Measurements from ENCODE around the gene CHD5.

CHD5 gene

DNA sequence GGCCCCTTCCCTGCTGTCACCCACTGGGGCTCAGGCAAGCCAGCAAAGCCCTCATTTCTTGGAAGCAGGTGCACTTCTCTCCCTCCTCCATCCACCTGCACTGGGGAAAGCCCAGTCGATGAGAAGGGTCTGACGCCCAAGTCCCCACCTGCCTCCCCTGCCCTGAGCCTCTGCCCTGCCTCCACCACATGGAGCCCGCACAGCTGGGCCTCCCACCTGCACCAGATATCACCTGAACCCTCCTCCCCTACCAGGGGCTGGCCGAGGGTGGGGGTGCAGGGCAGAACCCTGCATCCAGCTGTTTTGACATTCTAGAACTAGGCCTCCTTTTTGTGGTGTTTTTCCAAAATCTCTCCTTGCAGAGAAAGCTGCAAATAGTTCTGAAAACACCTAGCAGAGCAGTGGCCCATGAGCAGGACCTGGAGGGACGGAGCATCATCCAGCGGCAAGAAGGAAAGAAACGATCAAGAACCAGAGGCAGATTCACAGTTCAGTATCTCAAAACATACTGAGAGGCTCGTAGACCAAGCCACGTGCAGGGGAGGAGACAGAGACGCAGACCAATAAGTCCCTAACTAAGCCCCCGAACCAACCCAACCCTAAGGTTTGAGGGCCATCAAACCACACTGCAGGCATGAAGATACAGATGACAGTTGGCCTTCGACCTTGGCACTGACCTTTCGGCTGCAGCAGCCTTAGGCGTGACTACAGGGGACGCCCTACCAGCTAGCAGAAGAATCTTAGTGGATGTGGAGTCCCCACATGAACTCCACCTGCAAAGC, 16.7 kb downstream of the CHD5 start:
- Histone ChIP-seq H2AFZ (ENCODE audit: insufficient read depth, low read length, poor library complexity) (no peak overlapping the region), H3K4me2 (ENCODE audit: low read length) (no peak overlapping the region), H3K9ac (ENCODE audit: low read length) (no peak overlapping the region), H3K18ac (ENCODE audit: low read length) (no peak overlapping the region), H3K23ac (ENCODE audit: low read length) (no peak overlapping the region), H4K12ac (ENCODE audit: low read depth, low read length) (no peak overlapping the region), H3K4me1 (ENCODE audit: control insufficient read depth in 1 of 2, insufficient read depth in 2 of 2, low read length in 2 of 2) (peaks cover 0 to 2% of the 10 kb centered on the region in 2 experiments), H3K79me1 (ENCODE audit: low read length) (no peaks in the 10 kb centered on the region), H4K91ac (ENCODE audit: low read depth, low read length) (no peak overlapping the region), H3K4ac (ENCODE audit: low read depth, low read length) (no peak overlapping the region), H4K8ac (ENCODE audit: low read depth, low read length) (no peak overlapping the region), H3K79me2 (ENCODE audit: control insufficient read depth, insufficient read depth, low read length, poor library complexity) (no peaks in the 10 kb centered on the region), H2AK5ac (ENCODE audit: low read length) (no peak overlapping the region), H3K4me3 (ENCODE audit: low read depth, low read length) (no peak overlapping the region), H3K36me3 (ENCODE audit: control insufficient read depth in 1 of 2, insufficient read depth in 2 of 2, low read length in 2 of 2) (no peaks in the 10 kb centered on the region), H3K14ac (ENCODE audit: low read length) (no peak overlapping the region), H3K27me3 (ENCODE audit: insufficient read depth, low read length) (no peaks in the 10 kb centered on the region), H2BK5ac (ENCODE audit: low read depth, low read length, poor library complexity) (no peak overlapping the region), H3K27ac (ENCODE audit: low read depth, low read length) (no peak overlapping the region), H2BK120ac (ENCODE audit: insufficient read depth, low read length, poor library complexity) (no peak overlapping the region), H2BK12ac (ENCODE audit: low read length) (no peak overlapping the region), H3K9me3 (ENCODE audit: insufficient read depth, low read depth, low read length) (no peaks in the 10 kb centered on the region)
- no peak for DNase-seq
- WGBS (ENCODE audit: extremely low coverage, insufficient coverage, insufficient read length): no CpG with 5 or more reads among the region's 15 CpGs

GRCh38 chr1:6162773-6163172, 17.3 kb downstream of the CHD5 start:
- no peak overlapping the region for H3K4ac ChIP-seq (ENCODE audit: low read depth, low read length)
- H4K8ac ChIP-seq (ENCODE audit: low read depth, low read length): no peak overlapping the region
- H3K79me2 ChIP-seq (ENCODE audit: control insufficient read depth, insufficient read depth, low read length, poor library complexity): no peaks in the 10 kb centered on the region
- H3K14ac ChIP-seq (ENCODE audit: low read length): no peak overlapping the region
- DNase-seq: no peak
- no peaks in the 10 kb centered on the region for H3K9me3 ChIP-seq (ENCODE audit: insufficient read depth, low read depth, low read length)
- H3K4me3 ChIP-seq (ENCODE audit: low read depth, low read length): no peak overlapping the region
- H3K4me1 ChIP-seq (ENCODE audit: control insufficient read depth in 1 of 2, insufficient read depth in 2 of 2, low read length in 2 of 2): peaks cover 0 to 2% of the 10 kb centered on the region in 2 experiments
- H3K79me1 ChIP-seq (ENCODE audit: low read length): no peaks in the 10 kb centered on the region
- H3K36me3 ChIP-seq (ENCODE audit: control insufficient read depth in 1 of 2, insufficient read depth in 2 of 2, low read length in 2 of 2): no peaks in the 10 kb centered on the region
- no peaks in the 10 kb centered on the region for H3K27me3 ChIP-seq (ENCODE audit: insufficient read depth, low read length)
- H2AFZ ChIP-seq (ENCODE audit: insufficient read depth, low read length, poor library complexity): no peak overlapping the region
- H3K9ac ChIP-seq (ENCODE audit: low read length): no peak overlapping the region
- no peak overlapping the region for H4K12ac ChIP-seq (ENCODE audit: low read depth, low read length)
- H4K91ac ChIP-seq (ENCODE audit: low read depth, low read length): no peak overlapping the region
- no peak overlapping the region for H2BK5ac ChIP-seq (ENCODE audit: low read depth, low read length, poor library complexity)
- no peak overlapping the region for H2BK120ac ChIP-seq (ENCODE audit: insufficient read depth, low read length, poor library complexity)
- no peak overlapping the region for H3K4me2 ChIP-seq (ENCODE audit: low read length)
- no peak overlapping the region for H2AK5ac ChIP-seq (ENCODE audit: low read length)
- WGBS (ENCODE audit: extremely low coverage, insufficient coverage, insufficient read length): no CpG with 5 or more reads among the region's 13 CpGs
- H3K27ac ChIP-seq (ENCODE audit: low read depth, low read length): no peak overlapping the region
- H2BK12ac ChIP-seq (ENCODE audit: low read length): no peak overlapping the region
- H3K23ac ChIP-seq (ENCODE audit: low read length): no peak overlapping the region
- no peak overlapping the region for H3K18ac ChIP-seq (ENCODE audit: low read length)

DNA sequence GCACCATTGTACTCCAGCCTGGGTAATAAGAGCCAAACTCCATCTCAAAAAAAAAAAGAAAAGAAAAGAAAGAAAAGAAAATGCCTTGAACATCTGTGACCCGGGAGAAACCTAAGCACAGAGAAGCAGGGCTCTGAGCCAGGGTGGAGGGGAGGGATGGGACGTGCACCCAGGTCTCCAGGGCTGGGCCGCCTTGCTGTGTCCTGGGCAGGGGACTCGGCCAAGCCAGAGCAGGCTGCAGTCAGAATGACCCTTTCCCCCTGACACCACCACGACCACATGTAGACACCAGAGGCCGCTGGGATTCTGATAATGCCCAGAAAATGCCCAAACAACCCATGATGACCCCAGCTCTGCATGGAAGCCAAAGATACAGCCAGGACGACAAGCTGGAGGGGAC, 17.8 kb downstream of the CHD5 start:
- H3K23ac ChIP-seq (ENCODE audit: low read length): no peak overlapping the region
- no peaks in the 10 kb centered on the region for H3K79me2 ChIP-seq (ENCODE audit: control insufficient read depth, insufficient read depth, low read length, poor library complexity)
- no CpG with 5 or more reads among the region's 7 CpGs for WGBS (ENCODE audit: extremely low coverage, insufficient coverage, insufficient read length)

DNA sequence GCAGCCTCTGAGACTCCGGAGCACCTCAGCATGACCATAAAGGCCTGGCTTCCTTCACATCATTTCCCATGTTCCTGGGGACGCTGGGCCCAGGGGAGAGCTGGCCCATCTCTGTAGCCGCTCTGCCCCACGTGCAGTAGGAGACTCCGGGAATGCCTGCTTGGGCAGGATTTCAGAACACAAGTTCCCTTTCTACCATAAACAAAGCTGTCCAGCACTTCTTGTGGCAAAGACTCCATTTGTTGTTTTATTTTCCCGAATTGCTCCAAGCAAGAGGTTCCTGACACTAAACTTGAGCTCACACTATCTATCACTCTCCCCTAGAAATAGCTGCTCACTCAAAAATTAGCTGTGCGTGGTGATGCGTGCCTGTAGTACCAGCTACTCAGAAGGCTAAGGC, 21.9 kb downstream of the CHD5 start:
- H3K23ac ChIP-seq (ENCODE audit: low read length): no peak overlapping the region
- H3K4me1 ChIP-seq (ENCODE audit: control insufficient read depth in 1 of 2, insufficient read depth in 2 of 2, low read length in 2 of 2): peaks cover 3 to 6% of the 10 kb centered on the region in 2 experiments
- H3K14ac ChIP-seq (ENCODE audit: low read length): no peak overlapping the region
- DNase-seq: peak in 1 of 2 donors; percentile 1
- no peaks in the 10 kb centered on the region for H3K27me3 ChIP-seq (ENCODE audit: insufficient read depth, low read length)
- H2BK120ac ChIP-seq (ENCODE audit: insufficient read depth, low read length, poor library complexity): no peak overlapping the region
- no peak overlapping the region for H2BK12ac ChIP-seq (ENCODE audit: low read length)
- no peak overlapping the region for H3K4me2 ChIP-seq (ENCODE audit: low read length)
- H3K9ac ChIP-seq (ENCODE audit: low read length): no peak overlapping the region
- H3K79me1 ChIP-seq (ENCODE audit: low read length): no peaks in the 10 kb centered on the region
- no peak overlapping the region for H4K12ac ChIP-seq (ENCODE audit: low read depth, low read length)
- H4K91ac ChIP-seq (ENCODE audit: low read depth, low read length): no peak overlapping the region
- no peaks in the 10 kb centered on the region for H3K36me3 ChIP-seq (ENCODE audit: control insufficient read depth in 1 of 2, insufficient read depth in 2 of 2, low read length in 2 of 2)
- no peak overlapping the region for H2AFZ ChIP-seq (ENCODE audit: insufficient read depth, low read length, poor library complexity)
- no peak overlapping the region for H3K27ac ChIP-seq (ENCODE audit: low read depth, low read length)
- H4K8ac ChIP-seq (ENCODE audit: low read depth, low read length): no peak overlapping the region
- H3K9me3 ChIP-seq (ENCODE audit: insufficient read depth, low read depth, low read length): no peaks in the 10 kb centered on the region
- no peak overlapping the region for H3K4ac ChIP-seq (ENCODE audit: low read depth, low read length)
- H2BK5ac ChIP-seq (ENCODE audit: low read depth, low read length, poor library complexity): no peak overlapping the region
- WGBS (ENCODE audit: extremely low coverage, insufficient coverage, insufficient read length): no CpG with 5 or more reads among the region's 8 CpGs
- H3K4me3 ChIP-seq (ENCODE audit: low read depth, low read length): no peak overlapping the region
- H2AK5ac ChIP-seq (ENCODE audit: low read length): no peak overlapping the region
- H3K18ac ChIP-seq (ENCODE audit: low read length): no peak overlapping the region
- no peaks in the 10 kb centered on the region for H3K79me2 ChIP-seq (ENCODE audit: control insufficient read depth, insufficient read depth, low read length, poor library complexity)

More for the DNA sequence above, 17.8 kb downstream of the CHD5 start:
- Histone ChIP-seq H4K12ac (ENCODE audit: low read depth, low read length) (no peak overlapping the region), H2BK120ac (ENCODE audit: insufficient read depth, low read length, poor library complexity) (no peak overlapping the region), H3K9me3 (ENCODE audit: insufficient read depth, low read depth, low read length) (no peaks in the 10 kb centered on the region), H3K18ac (ENCODE audit: low read length) (no peak overlapping the region), H2AFZ (ENCODE audit: insufficient read depth, low read length, poor library complexity) (no peak overlapping the region), H3K27ac (ENCODE audit: low read depth, low read length) (no peak overlapping the region), H3K9ac (ENCODE audit: low read length) (no peak overlapping the region), H3K14ac (ENCODE audit: low read length) (no peak overlapping the region), H3K4me3 (ENCODE audit: low read depth, low read length) (no peak overlapping the region), H3K79me1 (ENCODE audit: low read length) (no peaks in the 10 kb centered on the region), H2BK5ac (ENCODE audit: low read depth, low read length, poor library complexity) (no peak overlapping the region), H3K36me3 (ENCODE audit: control insufficient read depth in 1 of 2, insufficient read depth in 2 of 2, low read length in 2 of 2) (no peaks in the 10 kb centered on the region), H4K91ac (ENCODE audit: low read depth, low read length) (no peak overlapping the region), H2BK12ac (ENCODE audit: low read length) (no peak overlapping the region), H2AK5ac (ENCODE audit: low read length) (no peak overlapping the region), H3K4me2 (ENCODE audit: low read length) (no peak overlapping the region), H4K8ac (ENCODE audit: low read depth, low read length) (no peak overlapping the region), H3K27me3 (ENCODE audit: insufficient read depth, low read length) (no peaks in the 10 kb centered on the region), H3K4ac (ENCODE audit: low read depth, low read length) (no peak overlapping the region), H3K4me1 (ENCODE audit: control insufficient read depth in 1 of 2, insufficient read depth in 2 of 2, low read length in 2 of 2) (peaks cover 3 to 4% of the 10 kb centered on the region in 2 experiments)
- DNase-seq: no peak

Data from trophoblast cell (in vitro differentiated cells and primary cell).